UCSD-AML1 (cell line): ENCODE data around the gene RFC4.
A peak's percentile ranks its signal among the peaks of the same experiment; 100 is the strongest.

Experiments used
- DNase-seq: peaks from one replicate; lab custom pipeline; 2025; ENCODE audit not compliant: unreplicated experiment; lab: John Stamatoyannopoulos, UW

Gene RFC4

GRCh38 chr3:186751480-186751879, 54.8 kb downstream of the RFC4 start:
- DNase-seq = no peak

GRCh38 chr3:186750316-186750715, 56.0 kb downstream of the RFC4 start:
- DNase-seq = no peak

DNA sequence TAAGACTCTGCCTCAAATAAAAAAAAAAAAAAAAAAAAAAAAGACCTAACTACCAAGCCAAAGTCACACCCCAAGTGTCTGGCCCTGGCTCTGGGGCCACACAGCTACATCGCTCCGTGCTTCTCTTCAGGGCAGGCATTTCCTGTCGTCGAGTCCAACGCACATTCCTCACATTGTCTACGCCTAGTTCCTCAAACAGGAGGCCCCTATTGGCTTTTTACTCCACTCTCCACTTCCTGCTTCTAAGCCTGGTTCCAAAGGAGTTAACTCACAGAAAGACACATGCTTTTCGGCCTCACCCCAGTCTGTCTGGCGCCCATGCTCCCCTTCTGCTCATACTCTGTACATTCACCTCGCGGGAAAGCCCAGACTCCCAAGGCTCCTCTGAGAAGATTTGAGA, 60.3 kb downstream of the RFC4 start:
- peak; percentile 55 for DNase-seq

- DNase-seq = no peak
Observed at GRCh38 chr3:186743666-186744065, 62.6 kb downstream of the RFC4 start.

GRCh38 chr3:186742618-186743380, 63.5 kb downstream of the RFC4 start:
- no peak for DNase-seq
